GM21619 (cell line): Measurements from ENCODE around the gene ST6GALNAC3.

ENCODE experiments used
- ATAC-seq: cut with Tn5 transposase; IDR thresholded peaks from one replicate; pipeline ENCODE4 v1.9.1; 2021; ENCODE audit not compliant: unreplicated experiment

The ST6GALNAC3 gene

GRCh38 chr1:76491737-76492136 is 417.2 kb downstream of the ST6GALNAC3 start:
- no peak for ATAC-seq

GRCh38 chr1:76492752-76493430 is 418.3 kb downstream of the ST6GALNAC3 start:
- ATAC-seq = no peak

- ATAC-seq = peak; percentile 96
Observed at GRCh38 chr1:76494807-76495206, 420.3 kb downstream of the ST6GALNAC3 start.

GRCh38 chr1:76496871-76497270 is 422.3 kb downstream of the ST6GALNAC3 start:
- ATAC-seq = no peak

- ATAC-seq = no peak
Observed at GRCh38 chr1:76500116-76500515, 425.6 kb downstream of the ST6GALNAC3 start.

GRCh38 chr1:76501136-76501535 is 426.6 kb downstream of the ST6GALNAC3 start:
- no peak for ATAC-seq

GRCh38 chr1:76501586-76502219 is 427.2 kb downstream of the ST6GALNAC3 start:
- no peak for ATAC-seq

GRCh38 chr1:76503100-76503499 is 428.6 kb downstream of the ST6GALNAC3 start:
- no peak for ATAC-seq

GRCh38 chr1:76503736-76504135 is 429.2 kb downstream of the ST6GALNAC3 start:
- no peak for ATAC-seq

- no peak for ATAC-seq
Observed at GRCh38 chr1:76507376-76507775, 432.8 kb downstream of the ST6GALNAC3 start.

GRCh38 chr1:76508871-76509270 is 434.3 kb downstream of the ST6GALNAC3 start:
- ATAC-seq = no peak

GRCh38 chr1:76510672-76511557 is 436.4 kb downstream of the ST6GALNAC3 start:
- no peak for ATAC-seq

- ATAC-seq = no peak
Observed at GRCh38 chr1:76511558-76512179, 437.1 kb downstream of the ST6GALNAC3 start.

- ATAC-seq = no peak
Observed at GRCh38 chr1:76530953-76531352, 456.4 kb downstream of the ST6GALNAC3 start.

- no peak for ATAC-seq
Observed at GRCh38 chr1:76541618-76542017, 467.1 kb downstream of the ST6GALNAC3 start.

GRCh38 chr1:76542359-76542758 is 467.8 kb downstream of the ST6GALNAC3 start:
- no peak for ATAC-seq

- no peak for ATAC-seq
Observed at GRCh38 chr1:76543495-76543894, 468.9 kb downstream of the ST6GALNAC3 start.

- ATAC-seq = no peak
Observed at GRCh38 chr1:76546354-76546933, 471.9 kb downstream of the ST6GALNAC3 start.

GRCh38 chr1:76547916-76548315 is 473.4 kb downstream of the ST6GALNAC3 start:
- no peak for ATAC-seq

- ATAC-seq = no peak
Observed at GRCh38 chr1:76548513-76549100, 474.1 kb downstream of the ST6GALNAC3 start.

- ATAC-seq = no peak
Observed at GRCh38 chr1:76554283-76554682, 479.7 kb downstream of the ST6GALNAC3 start.
